ENCODE measurements around the gene STXBP4.

GRCh38 chr17:55167024-55167725 lies 198.6 kb downstream of the STXBP4 start:
- TF ChIP-seq CTCF (IDR thresholded peaks at IDR 0.05; ENCODE audit: low read length) (no peak), EZH2 (optimal IDR thresholded peaks at IDR 0.05; ENCODE audit: low read depth, low read length) (no peak)

All from MM.1S (cell line).